GM21526 (cell line): ENCODE data around the gene NOTO.
"Not testable (repeated sequence)": the region's sequence is repeated elsewhere in the genome, so short reads cannot be mapped to it uniquely, and the experiment has no call there.

ENCODE experiments used
- ATAC-seq: cut with Tn5 transposase; IDR thresholded peaks from one replicate; pipeline ENCODE4 v1.9.1; 2021; ENCODE audit warnings: moderate library complexity; ENCODE audit not compliant: unreplicated experiment, low FRiP score

The NOTO gene

GRCh38 chr2:73202156-73203054 is at the start of gene NOTO:
NOTO (plus strand) TSS chr2:73202574; CDS start chr2:73202667, 93 bp downstream.
- ATAC-seq = no peak

GRCh38 chr2:73156539-73157124 is 45.7 kb upstream of the NOTO start:
- no peak for ATAC-seq

GRCh38 chr2:73162856-73163391 is 39.5 kb upstream of the NOTO start:
- no peak for ATAC-seq

- ATAC-seq = peak; percentile 97
Observed at GRCh38 chr2:73163483-73164367, 38.6 kb upstream of the NOTO start.

GRCh38 chr2:73165978-73166377 is 36.4 kb upstream of the NOTO start:
- ATAC-seq = not testable (repeated sequence)

GRCh38 chr2:73166813-73167212 is 35.6 kb upstream of the NOTO start:
- ATAC-seq = not testable (repeated sequence)

GRCh38 chr2:73168348-73168747 is 34.0 kb upstream of the NOTO start:
- not testable (repeated sequence) for ATAC-seq

GRCh38 chr2:73170341-73170740 is 32.0 kb upstream of the NOTO start:
- ATAC-seq = not testable (repeated sequence)

- ATAC-seq = peak; percentile 61
Observed at GRCh38 chr2:73172963-73173362, 29.4 kb upstream of the NOTO start.

GRCh38 chr2:73173781-73174180 is 28.6 kb upstream of the NOTO start:
- no peak for ATAC-seq

GRCh38 chr2:73174244-73174643 is 28.1 kb upstream of the NOTO start:
- no peak for ATAC-seq

GRCh38 chr2:73174941-73175662 is 27.3 kb upstream of the NOTO start:
- no peak for ATAC-seq

GRCh38 chr2:73175663-73176204 is 26.6 kb upstream of the NOTO start:
- ATAC-seq = no peak

- ATAC-seq = no peak
Observed at GRCh38 chr2:73176205-73176880, 26.0 kb upstream of the NOTO start.

- peak; percentile 69 for ATAC-seq
Observed at GRCh38 chr2:73176881-73177644, 25.3 kb upstream of the NOTO start.

- no peak for ATAC-seq
Observed at GRCh38 chr2:73177645-73178255, 24.6 kb upstream of the NOTO start.

- ATAC-seq = no peak
Observed at GRCh38 chr2:73185965-73186364, 16.4 kb upstream of the NOTO start.

GRCh38 chr2:73187549-73187948 is 14.8 kb upstream of the NOTO start:
- ATAC-seq = no peak
